SU-DHL-6 (cell line): ENCODE data around the gene MAPK11.

Source experiments
- H2AFZ ChIP-seq: fragments of 200-600 bp; sonication (generic); 2 replicates; pipeline ENCODE4 v1.6.1; 2014; ENCODE audit warnings: low read depth, mild to moderate bottlenecking, moderate library complexity, mixed read lengths, antibody characterized with exemption, low read length; ENCODE audit not compliant: severe bottlenecking
- H3F3A ChIP-seq: fragments of 200-600 bp; shearing (Covaris generic); 2 replicates; pipeline ENCODE4 v1.6.0; 2016; ENCODE audit warnings: antibody characterized with exemption, mild to moderate bottlenecking; ENCODE audit not compliant: insufficient read depth
- H3K27ac ChIP-seq: fragments of 200-600 bp; sonication (generic); 2 replicates; pipeline ENCODE4 v1.5.1; 2016; ENCODE audit warnings: low read depth, mild to moderate bottlenecking, low read length, moderate library complexity, mixed read lengths
- H3K27me3 ChIP-seq: fragments of 200-600 bp; sonication (generic), shearing (Covaris generic); 2 replicates; pipeline ENCODE4 v1.6.0; 2014; ENCODE audit warnings: mild to moderate bottlenecking, low read length
- H3K36me3 ChIP-seq: fragments of 200-600 bp; sonication (generic); 2 replicates; pipeline ENCODE4 v1.6.1; 2014; ENCODE audit warnings: mild to moderate bottlenecking, low read length, mixed read lengths
- H3K4me2 ChIP-seq: fragments of 300-600, 200-600 bp; shearing (Covaris generic), sonication (generic); 2 replicates; pipeline ENCODE4 v1.6.0; 2014; ENCODE audit warnings: low read length, low read depth, mild to moderate bottlenecking; ENCODE audit not compliant: poor library complexity, severe bottlenecking
- H3K4me3 ChIP-seq: fragments of 200-600 bp; sonication (generic); 2 replicates; pipeline ENCODE4 v1.5.1; 2014; ENCODE audit warnings: antibody characterized with exemption, low read length, mild to moderate bottlenecking, mixed read lengths; ENCODE audit not compliant: insufficient read depth, poor library complexity, severe bottlenecking
- H3K79me2 ChIP-seq: fragments of 200-600 bp; sonication (generic); 2 replicates; pipeline ENCODE4 v1.6.1; 2014; ENCODE audit warnings: mild to moderate bottlenecking, low read length, moderate library complexity; ENCODE audit not compliant: insufficient read depth
- H3K9ac ChIP-seq: fragments of 200-600 bp; sonication (generic); 2 replicates; pipeline ENCODE4 v1.7.0; 2014; ENCODE audit warnings: mild to moderate bottlenecking, low read length
- H3K9me2 ChIP-seq: fragments of 200-600 bp; sonication (generic); replicated peaks from 2 replicates; pipeline ENCODE4 v1.6.1; 2014; ENCODE audit warnings: low read length; ENCODE audit not compliant: insufficient read depth
- H3K9me3 ChIP-seq: fragments of 200-600 bp; sonication (generic); 2 replicates; pipeline ENCODE4 v1.6.1; 2014; ENCODE audit warnings: low read length, mixed read lengths; ENCODE audit not compliant: insufficient read depth
- H4K20me1 ChIP-seq: fragments of 200-600 bp; sonication (generic); 2 replicates; pipeline ENCODE4 v1.6.1; 2014; ENCODE audit warnings: low read depth, mild to moderate bottlenecking, antibody characterized with exemption, low read length, moderate library complexity, mixed read lengths
- CTCF ChIP-seq: fragments of 200-600 bp; sonication (generic); IDR thresholded peaks from one replicate; pipeline ENCODE4 v1.5.1; 2017; ENCODE audit warnings: antibody characterized with exemption, mild to moderate bottlenecking, low read length, moderate library complexity; ENCODE audit not compliant: insufficient read depth, poor library complexity, severe bottlenecking
- EZH2phosphoT487 ChIP-seq: fragments of 200-600 bp; sonication (generic), shearing (Covaris generic); conservative IDR thresholded peaks from 2 replicates; pipeline ENCODE4 v1.6.1; 2018; ENCODE audit warnings: mild to moderate bottlenecking, antibody characterized with exemption, low read length, moderate library complexity, mixed read lengths

Gene MAPK11

GRCh38 chr22:50303848-50304527, 33.8 kb upstream of the MAPK11 start:
- Histone ChIP-seq H3K27ac (peak overlapping the region; percentile 97), H4K20me1 (no peaks in the 10 kb centered on the region), H3K9ac (peak overlapping the region; percentile 65), H3K4me2 (peak overlapping the region; percentile 54), H3K9me2 (no peaks in the 10 kb centered on the region), H3K79me2 (no peaks in the 10 kb centered on the region), H3K36me3 (no peaks in the 10 kb centered on the region), H3K9me3 (no peaks in the 10 kb centered on the region), H3K4me3 (peak overlapping the region; percentile 18), H3F3A (peaks cover 46% of the 10 kb centered on the region), H3K27me3 (no peaks in the 10 kb centered on the region), H2AFZ (no peak overlapping the region)
- TF ChIP-seq CTCF = no peak
- TF ChIP-seq EZH2phosphoT487 = no peak

DNA sequence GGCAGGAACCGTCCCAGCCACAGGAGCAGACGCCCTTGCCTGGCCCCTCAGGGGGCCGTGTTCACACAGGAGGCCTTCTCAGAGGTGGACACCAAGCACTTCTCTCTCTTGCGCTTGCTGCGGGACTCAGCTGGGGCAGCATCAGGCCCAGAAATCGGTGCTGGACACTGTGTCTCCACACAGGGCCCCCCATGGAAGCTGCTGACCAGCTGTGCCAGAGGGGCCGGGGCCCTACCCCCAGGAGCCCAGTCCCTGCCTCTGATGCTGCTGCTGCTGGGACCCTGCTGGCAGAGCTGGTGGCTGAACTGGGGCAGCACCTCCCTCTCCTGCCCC, 33.3 kb upstream of the MAPK11 start:
- peak overlapping the region; percentile 54 for H3K4me2 ChIP-seq
- H3F3A ChIP-seq = peaks cover 42% of the 10 kb centered on the region
- H3K79me2 ChIP-seq = no peaks in the 10 kb centered on the region; the same call in 1 of the 2 replicates
- no peaks in the 10 kb centered on the region for H4K20me1 ChIP-seq
- no peaks in the 10 kb centered on the region for H3K9me3 ChIP-seq
- no peak overlapping the region for H2AFZ ChIP-seq
- no peaks in the 10 kb centered on the region for H3K27me3 ChIP-seq
- no peaks in the 10 kb centered on the region for H3K9me2 ChIP-seq
- H3K9ac ChIP-seq = peak overlapping the region; percentile 65
- H3K4me3 ChIP-seq = peak overlapping the region; percentile 18
- H3K27ac ChIP-seq = peak overlapping the region; percentile 97
- H3K36me3 ChIP-seq = no peaks in the 10 kb centered on the region
- no peak for TF ChIP-seq CTCF
- no peak for TF ChIP-seq EZH2phosphoT487

GRCh38 chr22:50302564-50302963, 32.4 kb upstream of the MAPK11 start:
- no peaks in the 10 kb centered on the region for H3K9me2 ChIP-seq
- no peak for TF ChIP-seq EZH2phosphoT487
- TF ChIP-seq CTCF = no peak
- peaks cover 40% of the 10 kb centered on the region for H3F3A ChIP-seq
- peak overlapping the region; percentile 97 for H3K27ac ChIP-seq
- H3K27me3 ChIP-seq = no peaks in the 10 kb centered on the region
- H3K4me3 ChIP-seq = peak overlapping the region; percentile 18
- no peak overlapping the region for H2AFZ ChIP-seq
- H4K20me1 ChIP-seq = no peaks in the 10 kb centered on the region
- H3K9ac ChIP-seq = peak overlapping the region; percentile 65
- H3K4me2 ChIP-seq = peak overlapping the region; percentile 54
- H3K36me3 ChIP-seq = no peaks in the 10 kb centered on the region
- H3K9me3 ChIP-seq = no peaks in the 10 kb centered on the region
- no peaks in the 10 kb centered on the region; the same call in 1 of the 2 replicates for H3K79me2 ChIP-seq
